ENCODE results near the gene TNFAIP8L2. TPM values are rescaled to one million over a fixed set of nuclear protein-coding genes. Genes with fewer than 3 reads are reported as not detected.

Gene TNFAIP8L2
- polyA plus RNA-seq, 2 of the 4 experiments (the other 2 are of a cell fraction), result not detected

DNA sequence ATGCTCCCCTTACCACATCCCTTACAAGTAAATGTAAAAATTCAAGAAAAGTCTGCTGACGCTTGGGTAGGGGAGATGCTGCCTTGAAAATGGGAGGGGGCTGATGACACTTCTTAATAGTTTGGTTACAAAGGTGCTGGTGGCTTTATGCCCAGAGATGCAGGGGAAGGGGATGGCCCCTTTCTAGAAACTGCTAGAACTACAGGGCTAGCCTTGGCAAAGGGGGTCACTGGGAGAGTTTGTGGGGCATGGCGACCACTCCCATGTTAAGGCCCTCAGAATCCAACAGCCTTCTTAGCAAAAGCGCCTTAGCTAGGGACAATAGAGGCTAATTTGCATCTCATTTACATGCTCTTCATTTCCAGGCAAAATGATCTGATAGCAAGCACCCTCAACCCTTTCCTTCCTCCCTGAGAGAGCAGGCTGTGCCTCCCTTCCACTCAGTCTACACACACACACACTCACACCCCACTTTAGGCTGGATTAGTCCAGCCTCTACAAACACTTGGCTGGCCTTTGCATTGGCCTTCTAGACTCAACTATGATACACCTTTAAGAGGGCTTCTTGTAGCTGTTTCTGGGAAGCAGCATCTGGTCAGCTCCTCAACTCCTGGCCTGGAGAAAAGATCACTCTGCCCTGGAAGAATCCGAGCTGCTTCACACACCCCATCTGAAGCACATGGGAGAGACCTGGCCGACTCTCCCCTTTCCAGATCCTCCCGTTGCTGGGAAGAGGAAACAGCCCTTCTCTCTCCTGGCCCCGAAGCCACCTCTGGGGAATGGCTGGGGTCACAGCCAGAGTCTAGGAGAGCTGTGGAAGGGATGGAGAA is 11.8 kb upstream of the TNFAIP8L2 start:
- DNase-seq (ENCODE audit: low read depth in 1 of 2, low spot score in 1 of 2) (no peak), FAIRE-seq (no peak), ATAC-seq (no peak)
- Histone ChIP-seq H3K4me2 (no peak overlapping the region), H3K4me1 (peaks cover 10% of the 10 kb centered on the region; the same call in 2 of the 3 replicates), H3K27ac (no peak overlapping the region), H3K4me3 (no peak overlapping the region), H3K9me3 (no peaks in the 10 kb centered on the region)
- ChIA-PET CTCF (interaction anchor here (1.4 to 2.1 kb wide), 4 partner anchors 10 to 58 kb away, joined by 4 to 8 read pairs (median 6); partner anchors contain the start of gene TNFAIP8L2), POLR2A (no interaction called here)
- TF ChIP-seq, protein P1, sequence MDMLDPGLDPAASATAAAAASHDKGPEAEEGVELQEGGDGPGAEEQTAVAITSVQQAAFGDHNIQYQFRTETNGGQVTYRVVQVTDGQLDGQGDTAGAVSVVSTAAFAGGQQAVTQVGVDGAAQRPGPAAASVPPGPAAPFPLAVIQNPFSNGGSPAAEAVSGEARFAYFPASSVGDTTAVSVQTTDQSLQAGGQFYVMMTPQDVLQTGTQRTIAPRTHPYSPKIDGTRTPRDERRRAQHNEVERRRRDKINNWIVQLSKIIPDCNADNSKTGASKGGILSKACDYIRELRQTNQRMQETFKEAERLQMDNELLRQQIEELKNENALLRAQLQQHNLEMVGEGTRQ (IDR thresholded peaks at IDR 0.05), result no peak
- TF ChIP-seq, protein P2, sequence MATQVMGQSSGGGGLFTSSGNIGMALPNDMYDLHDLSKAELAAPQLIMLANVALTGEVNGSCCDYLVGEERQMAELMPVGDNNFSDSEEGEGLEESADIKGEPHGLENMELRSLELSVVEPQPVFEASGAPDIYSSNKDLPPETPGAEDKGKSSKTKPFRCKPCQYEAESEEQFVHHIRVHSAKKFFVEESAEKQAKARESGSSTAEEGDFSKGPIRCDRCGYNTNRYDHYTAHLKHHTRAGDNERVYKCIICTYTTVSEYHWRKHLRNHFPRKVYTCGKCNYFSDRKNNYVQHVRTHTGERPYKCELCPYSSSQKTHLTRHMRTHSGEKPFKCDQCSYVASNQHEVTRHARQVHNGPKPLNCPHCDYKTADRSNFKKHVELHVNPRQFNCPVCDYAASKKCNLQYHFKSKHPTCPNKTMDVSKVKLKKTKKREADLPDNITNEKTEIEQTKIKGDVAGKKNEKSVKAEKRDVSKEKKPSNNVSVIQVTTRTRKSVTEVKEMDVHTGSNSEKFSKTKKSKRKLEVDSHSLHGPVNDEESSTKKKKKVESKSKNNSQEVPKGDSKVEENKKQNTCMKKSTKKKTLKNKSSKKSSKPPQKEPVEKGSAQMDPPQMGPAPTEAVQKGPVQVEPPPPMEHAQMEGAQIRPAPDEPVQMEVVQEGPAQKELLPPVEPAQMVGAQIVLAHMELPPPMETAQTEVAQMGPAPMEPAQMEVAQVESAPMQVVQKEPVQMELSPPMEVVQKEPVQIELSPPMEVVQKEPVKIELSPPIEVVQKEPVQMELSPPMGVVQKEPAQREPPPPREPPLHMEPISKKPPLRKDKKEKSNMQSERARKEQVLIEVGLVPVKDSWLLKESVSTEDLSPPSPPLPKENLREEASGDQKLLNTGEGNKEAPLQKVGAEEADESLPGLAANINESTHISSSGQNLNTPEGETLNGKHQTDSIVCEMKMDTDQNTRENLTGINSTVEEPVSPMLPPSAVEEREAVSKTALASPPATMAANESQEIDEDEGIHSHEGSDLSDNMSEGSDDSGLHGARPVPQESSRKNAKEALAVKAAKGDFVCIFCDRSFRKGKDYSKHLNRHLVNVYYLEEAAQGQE (IDR thresholded peaks at IDR 0.05), result no peak
- TF ChIP-seq KDM1A (IDR thresholded peaks at IDR 0.05; ENCODE audit: low read depth) (no peak), MYC (IDR thresholded peaks at IDR 0.05; ENCODE audit: borderline replicate concordance, low read length) (no peak), RNF2 (IDR thresholded peaks at IDR 0.05; ENCODE audit: borderline replicate concordance, low read depth) (no peak), FOSL2 (IDR thresholded peaks at IDR 0.05) (no peak), FOSL2 (CRISPR knock-in tag; IDR thresholded peaks at IDR 0.05) (no peak), TFCP2L1 (CRISPR knock-in tag; IDR thresholded peaks at IDR 0.05) (no peak), PHF8 (IDR thresholded peaks at IDR 0.05; ENCODE audit: borderline replicate concordance, low read depth) (no peak), CEBPB (IDR thresholded peaks at IDR 0.05) (no peak), SREBF2 (IDR thresholded peaks at IDR 0.05) (no peak)
- TF ChIP-seq, protein P3, sequence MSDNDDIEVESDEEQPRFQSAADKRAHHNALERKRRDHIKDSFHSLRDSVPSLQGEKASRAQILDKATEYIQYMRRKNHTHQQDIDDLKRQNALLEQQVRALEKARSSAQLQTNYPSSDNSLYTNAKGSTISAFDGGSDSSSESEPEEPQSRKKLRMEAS (IDR thresholded peaks at IDR 0.05), result no peak
- TF ChIP-seq, protein P4, sequence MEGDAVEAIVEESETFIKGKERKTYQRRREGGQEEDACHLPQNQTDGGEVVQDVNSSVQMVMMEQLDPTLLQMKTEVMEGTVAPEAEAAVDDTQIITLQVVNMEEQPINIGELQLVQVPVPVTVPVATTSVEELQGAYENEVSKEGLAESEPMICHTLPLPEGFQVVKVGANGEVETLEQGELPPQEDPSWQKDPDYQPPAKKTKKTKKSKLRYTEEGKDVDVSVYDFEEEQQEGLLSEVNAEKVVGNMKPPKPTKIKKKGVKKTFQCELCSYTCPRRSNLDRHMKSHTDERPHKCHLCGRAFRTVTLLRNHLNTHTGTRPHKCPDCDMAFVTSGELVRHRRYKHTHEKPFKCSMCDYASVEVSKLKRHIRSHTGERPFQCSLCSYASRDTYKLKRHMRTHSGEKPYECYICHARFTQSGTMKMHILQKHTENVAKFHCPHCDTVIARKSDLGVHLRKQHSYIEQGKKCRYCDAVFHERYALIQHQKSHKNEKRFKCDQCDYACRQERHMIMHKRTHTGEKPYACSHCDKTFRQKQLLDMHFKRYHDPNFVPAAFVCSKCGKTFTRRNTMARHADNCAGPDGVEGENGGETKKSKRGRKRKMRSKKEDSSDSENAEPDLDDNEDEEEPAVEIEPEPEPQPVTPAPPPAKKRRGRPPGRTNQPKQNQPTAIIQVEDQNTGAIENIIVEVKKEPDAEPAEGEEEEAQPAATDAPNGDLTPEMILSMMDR (IDR thresholded peaks at IDR 0.05), result no peak
- TF ChIP-seq, protein P5, sequence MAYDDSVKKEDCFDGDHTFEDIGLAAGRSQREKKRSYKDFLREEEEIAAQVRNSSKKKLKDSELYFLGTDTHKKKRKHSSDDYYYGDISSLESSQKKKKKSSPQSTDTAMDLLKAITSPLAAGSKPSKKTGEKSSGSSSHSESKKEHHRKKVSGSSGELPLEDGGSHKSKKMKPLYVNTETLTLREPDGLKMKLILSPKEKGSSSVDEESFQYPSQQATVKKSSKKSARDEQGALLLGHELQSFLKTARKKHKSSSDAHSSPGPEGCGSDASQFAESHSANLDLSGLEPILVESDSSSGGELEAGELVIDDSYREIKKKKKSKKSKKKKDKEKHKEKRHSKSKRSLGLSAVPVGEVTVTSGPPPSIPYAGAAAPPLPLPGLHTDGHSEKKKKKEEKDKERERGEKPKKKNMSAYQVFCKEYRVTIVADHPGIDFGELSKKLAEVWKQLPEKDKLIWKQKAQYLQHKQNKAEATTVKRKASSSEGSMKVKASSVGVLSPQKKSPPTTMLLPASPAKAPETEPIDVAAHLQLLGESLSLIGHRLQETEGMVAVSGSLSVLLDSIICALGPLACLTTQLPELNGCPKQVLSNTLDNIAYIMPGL (CRISPR knock-in tag; IDR thresholded peaks at IDR 0.05; ENCODE audit: borderline replicate concordance), result no peak
- 85% methylated on average over 5 of the region's 7 CpGs for WGBS (ENCODE audit: missing lambda C conversion rate)

Data from A549 (cell line).